ENCODE data around the gene KCP.
"Not testable (repeated sequence)": the region's sequence is repeated elsewhere in the genome, so short reads cannot be mapped to it uniquely, and the experiment has no call there.

Gene KCP

DNA sequence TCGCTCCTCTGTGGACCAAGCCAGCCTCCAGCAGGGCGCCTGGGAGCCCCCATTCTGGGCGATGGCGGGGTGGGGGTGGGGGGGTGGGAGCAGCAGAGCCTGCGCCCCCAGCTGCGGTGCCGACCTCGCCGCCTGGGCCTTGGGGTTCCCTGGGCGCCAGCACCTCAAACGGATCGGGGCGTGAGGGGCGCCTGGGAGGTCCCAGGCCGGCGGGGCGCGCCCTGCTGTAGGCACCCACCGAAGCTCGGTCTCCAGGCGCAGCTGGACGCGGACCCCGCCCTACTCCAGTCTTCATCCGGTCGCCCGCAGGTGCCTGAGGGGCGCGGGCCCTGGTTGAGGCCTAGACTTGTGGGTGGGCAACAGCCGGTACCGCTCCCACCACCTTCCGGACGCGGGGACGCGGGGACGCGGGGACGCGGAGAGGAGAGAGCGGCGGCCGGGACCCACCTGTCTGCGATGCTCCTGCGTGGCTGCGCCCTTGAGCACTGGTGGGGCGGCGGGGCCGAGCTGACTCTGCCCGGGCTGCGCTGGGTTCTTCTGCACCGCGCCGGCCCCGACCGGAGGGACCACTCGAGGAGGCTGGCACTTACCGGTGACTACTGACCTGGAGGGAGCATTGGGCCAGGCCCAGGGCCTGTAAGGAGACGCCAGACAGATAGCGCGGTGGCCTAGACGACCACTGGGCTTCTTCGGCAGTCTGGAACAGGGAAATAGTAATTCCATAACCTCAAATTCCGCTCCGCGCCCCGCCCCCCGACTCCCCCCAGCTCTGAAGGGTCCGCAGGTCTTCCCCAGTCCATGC is 5.5 kb upstream of the KCP start:
- DNase-seq: no peak
- no peak overlapping the region for H3K27ac Mint-ChIP-seq
- no peaks in the 10 kb centered on the region for H3K36me3 Mint-ChIP-seq (ENCODE audit: low read depth)
- H3K4me3 Mint-ChIP-seq: peak overlapping the region; percentile 71
- TF ChIP-seq CTCF (IDR thresholded peaks at IDR 0.05): no peak
- H3K9me3 Mint-ChIP-seq: no peaks in the 10 kb centered on the region
- peaks cover 40% of the 10 kb centered on the region for H3K4me1 Mint-ChIP-seq
- H3K27me3 Mint-ChIP-seq (ENCODE audit: low read depth, poor library complexity): peaks cover 70% of the 10 kb centered on the region

DNA sequence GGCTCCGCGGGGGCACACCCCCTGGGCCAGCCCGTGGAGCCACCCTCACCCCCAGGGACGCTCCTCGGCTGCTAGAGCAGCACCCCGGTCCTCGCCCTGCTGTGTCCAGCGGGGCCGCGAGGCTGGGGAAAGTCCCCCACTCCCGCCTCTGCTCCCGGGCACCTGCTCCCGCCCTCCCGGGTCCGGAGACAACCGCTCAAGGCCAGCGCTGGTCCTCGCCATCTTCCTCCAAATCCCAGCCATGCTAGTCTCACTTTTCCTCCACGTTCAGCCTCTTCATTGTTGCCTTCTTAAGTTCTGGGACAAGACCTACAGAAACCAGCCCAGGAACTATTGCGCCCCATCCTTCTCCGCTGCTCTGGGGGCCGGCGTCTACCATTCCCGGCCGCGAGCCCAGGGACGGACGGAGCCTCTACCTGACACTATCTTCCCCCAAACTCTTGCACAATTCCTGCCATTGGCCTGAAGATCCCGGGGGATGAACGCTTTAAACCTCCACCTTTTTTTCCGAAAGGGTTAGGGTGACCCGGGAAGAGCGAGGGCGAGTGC is 4.8 kb upstream of the KCP start:
- no peak for TF ChIP-seq CTCF (IDR thresholded peaks at IDR 0.05)
- H3K27ac Mint-ChIP-seq: no peak overlapping the region
- peaks cover 63% of the 10 kb centered on the region for H3K27me3 Mint-ChIP-seq (ENCODE audit: low read depth, poor library complexity)
- no peaks in the 10 kb centered on the region for H3K9me3 Mint-ChIP-seq
- H3K4me1 Mint-ChIP-seq: peaks cover 37% of the 10 kb centered on the region
- peak overlapping the region; percentile 71 for H3K4me3 Mint-ChIP-seq
- no peak for DNase-seq
- no peaks in the 10 kb centered on the region for H3K36me3 Mint-ChIP-seq (ENCODE audit: low read depth)

DNA sequence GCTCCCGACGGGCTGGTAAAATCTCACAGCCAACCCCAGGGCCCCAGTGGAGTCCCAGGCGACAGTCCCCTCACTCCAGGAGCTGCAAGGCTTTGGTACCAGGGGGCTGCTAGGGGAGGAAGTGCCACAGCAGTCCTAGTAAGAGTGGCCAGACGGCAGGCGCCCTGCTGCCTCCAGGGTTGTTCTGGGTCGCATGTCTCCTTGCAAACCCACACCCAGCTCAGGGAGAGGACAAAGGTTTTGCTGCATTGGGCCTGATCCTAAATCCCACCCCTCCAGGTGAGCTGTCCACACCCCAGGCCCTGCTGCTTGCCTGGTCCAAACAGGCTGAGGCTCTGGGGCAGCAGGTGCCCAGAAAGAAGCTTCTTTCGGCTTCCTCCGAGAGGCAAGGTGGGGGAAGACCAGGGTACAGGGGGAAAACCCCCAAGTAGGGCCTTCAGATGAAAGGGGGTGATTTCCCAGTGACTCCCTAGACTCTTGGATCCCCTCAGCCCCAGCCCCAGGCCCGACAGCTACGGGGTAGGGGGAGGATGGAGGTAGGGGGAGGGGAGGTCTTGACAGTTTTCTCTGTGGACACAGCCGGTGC is 4.2 kb upstream of the KCP start:
- H3K9me3 Mint-ChIP-seq: no peaks in the 10 kb centered on the region
- no peaks in the 10 kb centered on the region for H3K36me3 Mint-ChIP-seq (ENCODE audit: low read depth)
- H3K4me3 Mint-ChIP-seq: no peak overlapping the region
- DNase-seq: no peak
- H3K4me1 Mint-ChIP-seq: peaks cover 40% of the 10 kb centered on the region
- TF ChIP-seq CTCF (IDR thresholded peaks at IDR 0.05): no peak
- H3K27ac Mint-ChIP-seq: no peak overlapping the region
- H3K27me3 Mint-ChIP-seq (ENCODE audit: low read depth, poor library complexity): peaks cover 60% of the 10 kb centered on the region

DNA sequence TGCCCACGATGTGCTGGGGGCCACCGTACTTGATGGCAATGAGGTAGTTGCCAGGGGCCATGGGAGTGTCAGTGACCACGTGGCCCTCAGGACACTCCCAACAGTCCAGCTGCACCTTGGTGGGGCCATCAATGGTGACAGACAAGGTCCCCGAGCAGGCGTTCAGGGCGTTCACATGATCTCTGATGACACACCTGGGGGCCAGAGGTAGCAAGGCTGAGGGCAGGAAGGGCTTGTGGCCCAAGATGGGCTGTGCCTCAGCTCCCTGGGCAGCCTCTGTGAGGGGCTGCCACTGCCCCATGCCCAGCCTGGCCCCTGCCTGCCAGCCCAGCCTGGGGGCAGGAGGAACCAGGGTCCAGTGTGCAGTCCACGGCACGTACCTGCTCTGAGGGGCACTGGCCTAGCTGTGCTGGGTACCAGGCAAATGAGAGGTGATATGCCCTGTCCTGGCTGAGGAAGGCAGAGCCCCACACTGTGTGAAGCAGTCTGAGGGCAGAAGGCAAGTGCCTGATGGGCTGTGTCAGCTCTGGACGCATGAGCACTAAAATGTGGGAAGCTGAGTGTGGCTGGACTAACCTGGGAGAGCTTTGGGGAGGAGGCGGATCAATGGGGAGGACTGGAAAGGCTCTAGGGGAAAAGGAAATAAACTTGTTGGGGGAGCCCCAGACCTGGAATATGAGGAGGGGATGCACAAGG is 3.5 kb upstream of the KCP start:
- no peak for DNase-seq
- Mint-ChIP-seq H3K27ac (no peak overlapping the region), H3K36me3 (ENCODE audit: low read depth) (no peaks in the 10 kb centered on the region), H3K4me1 (peaks cover 43% of the 10 kb centered on the region), H3K27me3 (ENCODE audit: low read depth, poor library complexity) (peaks cover 54% of the 10 kb centered on the region), H3K4me3 (peak overlapping the region; percentile 48), H3K9me3 (no peaks in the 10 kb centered on the region)
- no peak for TF ChIP-seq CTCF (IDR thresholded peaks at IDR 0.05)

GRCh38 chr7:128912709-128913495 is 2.4 kb upstream of the KCP start:
- H3K27ac Mint-ChIP-seq; H3K9me3 Mint-ChIP-seq; H3K36me3 Mint-ChIP-seq (ENCODE audit: low read depth); DNase-seq; H3K4me3 Mint-ChIP-seq: not testable (repeated sequence)
- Mint-ChIP-seq H3K4me1 (peaks cover 54% of the 10 kb centered on the region), H3K27me3 (ENCODE audit: low read depth, poor library complexity) (peaks cover 43% of the 10 kb centered on the region)
